HG03460 (cell line): ENCODE data around the gene OLFM1.

Source experiments
- ATAC-seq: cut with Tn5 transposase; IDR thresholded peaks from one replicate; pipeline ENCODE4 v1.9.1; 2021; ENCODE audit not compliant: unreplicated experiment

Gene OLFM1

DNA sequence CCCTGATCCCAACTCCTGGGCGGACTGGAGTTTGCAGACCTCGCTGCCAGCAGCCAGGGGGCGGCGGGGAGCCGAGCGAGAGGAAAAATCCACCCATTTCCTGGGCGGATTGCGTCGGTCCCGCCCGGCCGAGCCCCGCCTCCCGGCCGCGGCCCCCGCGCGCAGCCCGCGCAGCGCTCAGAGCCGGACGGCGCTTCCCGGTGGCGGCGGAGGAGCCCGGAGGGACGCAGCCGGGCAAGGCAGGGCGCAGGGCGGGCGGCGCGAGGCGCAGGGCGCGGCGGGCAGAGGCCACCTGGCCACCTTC is at the start of gene OLFM1:
TSS of gene OLFM1 (plus strand) at position 180 of the 304 bp plus-strand sequence. CDS start 322 bp downstream, outside the sequence.
- ATAC-seq, result no peak

DNA sequence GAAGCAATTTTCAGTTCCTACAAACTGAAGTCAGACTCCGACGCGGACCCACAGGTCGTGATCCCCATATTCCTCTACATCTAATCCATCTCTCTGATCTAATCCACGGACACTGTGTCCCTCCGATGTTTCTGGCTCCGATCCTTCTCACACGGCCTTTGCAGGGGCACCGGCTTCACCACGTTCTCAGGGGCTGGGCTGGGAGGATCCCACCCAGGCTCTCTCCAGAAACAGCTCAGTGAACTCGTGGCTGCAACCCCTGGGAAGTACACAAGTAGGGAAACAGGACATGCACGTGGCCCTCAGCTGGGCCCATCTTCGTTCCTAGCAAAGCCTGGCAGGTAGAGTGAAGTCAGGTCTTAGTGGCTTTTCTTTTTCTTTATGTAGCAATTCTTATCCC is 49.1 kb upstream of the OLFM1 start:
- no peak for ATAC-seq

DNA sequence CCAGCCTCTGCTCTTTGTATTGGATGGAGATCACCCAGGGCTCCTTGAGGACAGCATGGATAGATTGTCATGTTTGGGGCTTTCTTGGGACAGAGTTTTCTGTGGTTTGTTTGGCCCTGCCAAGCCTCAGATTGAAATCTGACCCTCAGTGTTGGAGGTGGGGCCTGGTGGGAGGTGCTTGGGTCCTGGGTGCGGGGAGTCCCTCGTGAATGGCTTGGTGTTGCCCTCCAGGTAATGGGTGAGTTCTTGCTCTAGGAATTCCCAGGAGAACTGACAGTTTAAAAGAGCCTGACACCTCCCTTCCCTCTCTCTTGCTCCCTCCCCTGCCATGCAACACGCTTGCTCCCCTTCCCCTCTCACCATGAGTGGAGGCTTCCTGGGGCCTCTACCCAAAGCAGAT is 48.6 kb upstream of the OLFM1 start:
- ATAC-seq, result no peak

DNA sequence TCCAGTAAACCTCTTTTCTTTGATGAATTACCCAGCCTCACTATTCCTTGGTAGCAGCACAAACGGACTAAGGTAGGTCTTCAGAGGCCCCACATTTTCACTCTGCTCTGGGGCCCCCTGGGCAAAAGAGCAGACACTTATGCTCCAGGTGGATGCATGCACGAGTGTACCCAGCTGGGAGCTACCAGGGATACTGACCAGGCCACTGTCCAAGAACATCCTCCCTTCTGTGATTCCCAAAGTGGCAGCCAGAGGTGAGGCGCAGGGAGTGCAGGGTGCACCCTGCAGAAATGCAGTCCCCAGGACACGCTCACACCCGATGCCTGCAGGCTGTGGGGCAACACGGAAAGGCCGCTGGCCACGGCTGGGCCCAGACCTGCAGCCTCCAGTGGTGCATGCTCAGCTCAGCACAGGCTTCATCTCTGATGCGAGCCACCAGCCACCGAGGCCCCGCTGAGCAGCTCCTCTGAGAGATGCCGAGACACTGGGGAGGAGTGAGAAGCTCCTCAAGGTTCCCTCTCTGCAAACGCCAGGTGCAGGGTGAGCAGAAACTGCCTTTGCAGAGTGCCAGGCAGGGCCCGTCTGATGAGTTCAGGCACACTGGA is 48.1 kb upstream of the OLFM1 start:
- ATAC-seq, result no peak

DNA sequence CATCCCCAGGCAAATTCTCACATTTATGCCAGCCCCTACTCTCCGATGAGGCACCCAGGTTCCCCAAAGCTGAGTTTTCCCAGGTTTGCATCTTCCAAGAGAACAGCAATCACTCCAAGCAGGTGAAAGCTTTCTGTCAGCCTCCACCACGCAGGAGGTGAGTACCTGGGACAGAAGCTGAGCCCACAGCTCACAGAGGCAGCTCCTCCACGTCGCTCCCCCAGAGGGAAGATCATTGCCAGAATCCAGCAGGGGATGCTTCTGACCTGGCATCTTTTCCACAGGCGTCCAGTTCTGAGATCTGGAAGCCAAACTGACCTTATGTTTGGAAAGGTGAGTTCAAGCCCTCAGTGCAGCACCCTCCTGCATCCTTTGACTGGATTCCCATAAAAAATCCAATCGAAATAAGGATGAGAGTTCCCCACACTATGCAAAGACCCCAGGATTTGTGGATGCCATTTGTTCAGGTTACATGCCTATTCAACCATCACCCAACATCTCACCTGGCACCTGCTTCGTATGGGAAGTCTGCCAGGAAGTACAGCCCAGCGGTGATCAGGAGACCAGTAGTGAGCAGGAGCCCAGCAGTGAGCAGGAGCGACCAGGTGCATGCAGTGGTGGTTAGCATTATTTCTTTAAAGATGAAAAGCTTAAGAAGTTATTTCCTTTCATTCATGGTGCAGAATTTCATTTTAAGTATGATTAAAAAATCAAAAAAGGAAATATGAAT is 47.4 kb upstream of the OLFM1 start:
- ATAC-seq, result no peak

DNA sequence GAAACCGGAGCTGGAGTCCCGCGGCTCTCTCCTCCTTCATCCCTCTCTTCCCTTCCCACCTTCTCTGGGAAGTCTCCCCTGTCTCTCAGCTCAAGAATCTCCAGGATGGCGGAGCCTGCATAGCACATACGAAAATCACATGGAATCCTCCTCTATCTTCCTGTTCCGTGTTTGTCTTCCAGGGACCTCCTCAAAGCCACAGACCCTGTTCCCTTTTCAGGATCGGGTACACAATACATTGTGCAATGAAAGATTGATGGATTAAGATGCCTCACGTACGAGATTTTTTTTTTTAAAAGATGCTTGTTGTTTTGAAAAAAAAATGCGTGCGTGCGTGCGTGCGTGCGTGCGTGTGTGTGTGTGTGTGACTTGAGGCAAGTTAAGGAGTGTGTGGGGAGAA is 46.6 kb upstream of the OLFM1 start:
- no peak for ATAC-seq

DNA sequence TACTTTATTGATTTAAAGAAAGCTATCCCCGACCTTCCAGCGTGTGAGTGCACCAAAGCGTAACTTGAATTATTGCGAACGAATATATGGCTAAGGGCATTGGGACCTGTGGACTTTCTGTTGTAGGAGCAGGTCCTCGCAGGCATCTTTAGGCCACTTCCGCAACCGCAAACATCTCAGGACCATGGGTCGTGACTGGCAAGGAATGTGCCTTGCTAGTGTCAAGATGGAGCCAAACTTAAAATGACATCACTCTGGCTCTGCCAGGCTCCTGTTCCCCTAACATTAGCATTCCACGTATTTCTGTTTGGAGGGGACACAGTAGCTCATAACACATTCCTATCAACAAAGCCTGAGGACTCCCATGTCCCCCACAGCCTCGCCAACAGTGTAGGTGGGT is 44.1 kb upstream of the OLFM1 start:
- ATAC-seq, result no peak

DNA sequence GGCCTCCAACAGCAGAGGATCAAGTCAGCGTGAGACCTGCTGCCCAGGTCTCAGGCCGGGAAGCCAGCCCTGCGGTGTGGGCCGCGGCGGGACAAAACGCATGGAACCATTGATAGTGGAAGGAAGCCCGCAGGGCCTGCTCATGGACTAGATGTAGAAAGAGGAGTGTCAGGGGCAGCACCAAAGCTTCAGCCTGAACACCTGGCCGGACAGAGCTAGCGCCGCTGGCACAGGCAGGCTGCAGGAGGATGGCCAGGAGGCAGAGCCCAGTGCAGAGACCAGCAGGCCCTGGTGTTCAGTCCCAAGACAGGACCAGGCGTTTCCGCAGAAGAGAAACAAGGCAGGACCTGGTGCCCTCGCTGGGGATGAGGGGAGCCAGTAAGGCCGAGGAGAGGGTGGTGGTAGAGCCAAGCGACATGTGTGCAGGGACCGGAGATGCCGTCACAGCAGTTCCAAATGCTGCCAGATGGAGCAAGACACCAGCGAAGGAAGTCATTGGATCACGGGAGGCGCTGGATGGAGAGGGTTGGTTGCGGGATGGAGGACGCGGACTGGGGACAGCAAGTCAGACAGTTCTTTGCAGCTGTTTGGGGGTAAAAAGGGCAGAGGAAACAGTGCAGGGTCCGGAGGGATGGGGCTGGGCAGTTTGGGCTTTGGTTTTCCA is 42.1 kb upstream of the OLFM1 start:
- no peak for ATAC-seq

DNA sequence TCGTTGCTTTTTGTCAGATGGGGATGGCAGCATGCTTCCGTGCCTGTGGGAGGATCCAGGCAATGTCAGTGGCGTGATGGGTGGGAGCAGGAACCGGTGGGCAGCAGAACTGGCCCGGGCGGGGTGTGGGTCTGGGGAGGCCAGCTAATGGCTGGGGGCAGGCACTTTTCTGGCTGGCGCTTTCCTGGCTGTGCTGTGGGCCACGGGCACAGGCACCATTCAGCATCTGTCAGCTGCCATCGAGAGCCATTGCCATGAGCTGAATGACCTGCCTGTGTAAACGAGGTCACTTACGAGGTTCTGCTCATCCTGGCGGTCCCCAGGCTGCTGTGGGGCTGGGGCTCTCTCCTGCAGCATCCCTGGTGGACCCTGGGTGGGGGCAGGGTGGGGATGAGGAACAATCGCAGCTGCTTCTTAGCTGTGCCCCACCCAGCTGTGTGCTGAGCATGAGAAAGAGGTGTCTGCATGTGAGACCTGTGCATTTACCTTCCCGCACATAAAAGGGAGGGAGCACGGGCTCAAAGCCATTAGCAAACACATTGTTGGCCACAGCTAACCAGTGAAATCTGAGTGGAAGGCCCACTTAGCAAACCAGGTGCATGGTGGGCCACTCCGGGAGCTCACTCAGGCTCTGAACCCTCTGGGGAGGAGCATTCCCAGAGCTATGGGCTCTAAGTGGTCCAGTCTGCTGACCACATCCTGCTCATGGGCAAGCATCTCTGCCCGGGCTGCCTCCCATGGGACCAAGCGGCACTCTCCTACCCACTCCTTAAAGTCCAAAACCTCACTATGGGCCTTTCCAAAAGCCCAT is 41.3 kb upstream of the OLFM1 start:
- ATAC-seq, result no peak

DNA sequence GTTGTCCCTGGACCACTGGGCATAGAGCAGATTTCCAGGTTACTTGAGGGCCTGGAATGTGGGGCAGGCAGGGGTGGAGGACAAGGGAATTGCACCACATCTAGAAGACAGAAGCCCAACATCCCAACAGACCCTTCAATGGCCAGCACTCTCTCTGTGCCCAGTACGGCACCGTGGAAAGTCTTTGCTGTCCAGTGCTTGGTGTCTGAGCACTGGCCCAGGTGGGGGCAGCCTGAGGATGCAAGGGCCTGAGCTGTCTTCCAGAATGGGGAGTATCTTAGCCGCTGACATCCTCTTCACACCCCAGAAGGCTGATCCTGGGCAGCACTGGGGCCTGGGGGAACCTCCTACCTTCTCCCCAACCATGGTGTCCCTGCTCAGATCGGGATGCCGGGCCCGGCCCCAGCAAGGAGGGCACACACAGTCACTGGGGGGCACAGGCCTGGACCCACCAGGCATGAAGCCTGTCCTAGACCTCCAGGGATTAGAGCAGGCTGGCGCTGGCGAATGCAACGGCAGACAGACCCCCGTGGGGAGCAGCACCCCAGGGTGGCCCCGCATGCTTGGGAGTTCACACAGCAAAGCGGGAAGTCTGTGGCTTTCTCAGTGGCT is 40.6 kb upstream of the OLFM1 start:
- no peak for ATAC-seq

DNA sequence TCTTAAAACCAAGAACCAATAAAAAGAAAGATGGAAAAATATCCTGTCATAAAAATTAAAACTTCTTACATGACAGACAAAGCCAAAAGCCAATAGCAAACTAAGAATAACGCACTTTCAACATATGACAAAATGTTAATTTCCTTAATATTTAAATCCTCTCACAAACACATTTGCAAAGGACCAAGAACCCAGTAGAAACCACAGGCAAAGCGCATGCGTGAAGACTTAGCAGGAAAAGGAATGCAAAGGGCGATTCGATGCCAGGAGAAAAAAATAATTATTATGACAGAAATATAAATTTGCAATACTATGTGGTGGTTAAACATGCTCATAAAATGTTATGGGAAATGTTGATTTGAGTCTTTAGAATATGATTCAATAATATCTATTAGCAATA is 39.9 kb upstream of the OLFM1 start:
- no peak for ATAC-seq

DNA sequence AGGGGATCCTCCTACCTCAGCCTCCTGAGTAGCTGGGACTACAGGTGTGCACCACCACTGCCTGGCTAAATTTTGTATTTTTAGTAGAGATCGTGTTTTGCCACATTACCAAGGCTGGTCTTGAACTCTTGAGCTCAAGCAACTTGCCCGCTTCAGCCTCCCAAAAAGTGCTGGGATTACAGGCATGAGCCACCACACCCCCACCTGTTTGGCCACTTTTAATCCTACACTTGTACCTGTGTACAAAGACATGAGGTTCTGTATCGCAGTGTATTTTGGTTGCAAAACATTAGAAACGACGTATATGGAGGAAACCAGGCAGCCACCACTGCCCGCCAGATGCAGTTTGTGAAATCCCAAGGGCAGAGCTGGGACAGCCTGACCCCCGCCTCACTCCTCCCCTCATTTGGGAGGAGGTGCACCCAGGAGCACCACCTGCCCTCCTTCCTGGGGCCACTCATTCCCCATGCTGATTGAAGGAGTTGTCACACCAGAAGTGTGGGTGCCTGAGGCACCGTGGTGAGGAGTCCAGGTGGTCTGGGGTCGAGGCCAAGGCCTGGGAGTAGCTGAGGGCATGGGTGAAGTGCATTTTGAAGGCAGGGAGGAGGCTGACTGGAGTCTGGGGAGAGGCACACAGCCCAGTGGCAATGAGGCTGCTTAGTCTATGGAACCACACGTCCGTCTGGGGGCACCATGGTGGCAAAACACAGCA is 39.3 kb upstream of the OLFM1 start:
- ATAC-seq, result no peak

DNA sequence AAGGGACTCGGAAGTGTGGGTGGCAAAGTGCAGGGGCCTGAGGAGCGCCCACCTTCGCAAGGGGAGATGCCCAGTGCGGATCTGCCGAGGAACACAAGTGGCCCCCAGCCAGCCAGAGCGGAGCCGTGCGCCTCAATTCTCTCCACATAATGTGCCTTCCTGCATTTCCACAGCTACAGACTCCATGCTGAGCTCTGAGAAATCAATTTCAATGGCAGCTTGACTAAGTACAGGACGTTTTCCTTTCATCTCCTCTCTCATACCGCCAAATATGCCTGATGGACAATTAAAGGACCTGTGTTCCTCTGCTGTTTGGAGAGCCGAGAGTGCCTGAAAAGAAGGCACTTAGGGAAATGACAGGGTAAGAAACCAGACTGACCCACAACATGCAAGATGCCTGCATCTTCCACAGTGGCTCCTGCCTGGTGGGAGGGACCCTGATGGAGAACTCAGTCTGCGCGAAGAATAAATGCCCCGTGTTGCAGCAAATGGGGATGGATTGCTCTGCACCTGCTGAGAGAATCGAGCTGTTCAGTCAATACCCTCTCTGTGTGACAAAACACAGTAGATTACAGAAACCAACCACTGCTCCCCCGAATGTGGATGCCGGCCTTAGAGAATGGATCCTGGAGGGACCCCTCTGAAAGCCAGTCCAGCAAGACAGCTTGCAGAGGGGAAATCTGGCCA is 38.6 kb upstream of the OLFM1 start:
- ATAC-seq, result no peak

DNA sequence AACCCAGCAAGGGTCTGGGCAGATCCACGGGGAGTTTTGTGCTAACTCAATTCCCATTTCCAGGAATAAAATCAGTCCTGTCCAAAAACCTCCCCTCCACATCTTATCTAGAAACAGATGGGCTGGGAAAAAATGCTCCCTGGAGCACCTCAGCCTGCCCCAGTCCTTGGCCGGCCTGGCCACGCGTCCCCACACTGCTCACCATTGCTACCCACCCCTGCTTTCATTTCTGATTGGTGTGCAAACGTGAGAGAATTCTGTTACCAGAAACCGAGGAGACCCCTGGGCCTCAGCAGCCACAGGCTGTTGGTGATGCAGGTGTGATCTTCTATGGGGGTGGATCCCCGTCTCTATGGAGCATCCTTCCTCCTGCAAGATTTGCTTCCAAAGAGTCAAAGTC is 38.0 kb upstream of the OLFM1 start:
- ATAC-seq, result no peak

DNA sequence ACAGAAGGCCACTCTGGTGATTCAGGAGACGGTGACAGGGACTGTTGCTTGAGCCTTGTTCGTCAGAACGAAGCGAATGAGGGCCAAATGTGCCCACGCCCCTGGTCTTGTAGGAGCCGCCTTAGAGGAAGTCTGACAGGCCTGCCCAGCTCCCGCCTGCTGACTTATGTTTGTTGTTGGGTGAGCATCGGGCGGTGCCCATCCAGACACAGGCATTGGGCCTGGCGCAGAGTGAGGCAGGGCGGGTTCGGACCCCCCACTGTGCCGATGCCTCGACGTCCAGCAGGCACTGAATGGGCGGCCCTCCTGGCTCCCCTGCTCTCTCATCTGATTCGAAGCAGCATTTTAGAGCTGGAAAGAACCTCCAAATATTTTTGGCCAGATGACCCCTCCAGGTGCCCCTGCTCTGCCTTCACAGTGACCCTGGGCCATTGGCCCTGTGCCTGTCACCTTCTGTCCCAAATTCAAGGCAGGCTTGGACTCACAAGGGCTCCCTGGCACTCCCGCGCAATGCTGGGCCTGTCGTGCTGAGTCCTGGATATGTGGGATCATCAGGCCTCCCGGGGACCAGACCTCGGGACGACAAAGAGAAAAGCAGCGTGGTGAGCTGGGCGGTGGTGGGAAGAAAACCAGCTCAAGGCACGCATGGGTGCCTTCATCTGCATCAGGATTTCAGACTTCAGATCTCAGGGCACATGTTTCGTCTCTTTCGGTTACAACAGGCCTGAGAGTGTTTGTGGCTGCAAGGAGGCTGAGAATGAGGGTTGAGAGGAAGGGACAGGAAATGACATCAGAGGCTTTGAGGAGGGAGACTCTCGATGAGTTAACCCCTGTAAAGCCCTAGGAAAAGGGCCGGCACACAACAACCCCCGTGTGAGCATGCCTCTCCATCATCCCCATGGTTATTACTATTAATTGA is 37.1 kb upstream of the OLFM1 start:
- no peak for ATAC-seq

DNA sequence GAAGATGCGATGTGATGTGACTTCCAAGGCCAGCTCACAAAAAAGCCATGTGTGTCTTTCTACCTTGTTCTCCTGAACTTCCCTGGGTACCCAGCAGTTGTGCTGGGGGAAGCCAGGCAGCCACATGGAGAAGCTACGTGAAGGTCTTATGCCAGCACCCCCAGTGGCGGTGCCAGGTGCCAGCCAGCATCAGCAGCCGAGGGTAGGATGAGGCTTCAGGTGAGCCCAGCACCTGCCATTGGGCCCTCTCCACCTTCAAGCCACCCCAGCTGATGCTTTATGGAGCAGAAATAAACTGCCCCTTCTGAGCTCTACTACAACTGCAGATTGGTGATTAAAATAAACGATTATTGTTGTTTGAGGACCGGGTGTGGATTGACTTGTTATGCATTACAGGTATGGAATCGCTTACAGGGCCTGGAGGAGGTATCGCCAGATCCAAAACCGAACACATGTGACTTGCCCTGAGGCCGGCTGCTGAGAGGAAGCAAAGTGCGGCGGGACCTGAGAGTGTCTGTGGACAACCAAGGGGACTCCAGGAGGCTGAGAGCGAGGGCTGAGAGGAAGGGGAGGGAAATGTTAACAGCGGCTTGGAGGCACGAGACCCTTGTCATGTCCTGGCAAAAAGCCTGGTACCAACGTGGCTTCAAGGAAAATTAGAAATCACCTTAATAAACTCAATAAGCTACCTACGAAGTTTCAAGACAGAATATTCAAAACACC is 36.0 kb upstream of the OLFM1 start:
- ATAC-seq, result no peak

DNA sequence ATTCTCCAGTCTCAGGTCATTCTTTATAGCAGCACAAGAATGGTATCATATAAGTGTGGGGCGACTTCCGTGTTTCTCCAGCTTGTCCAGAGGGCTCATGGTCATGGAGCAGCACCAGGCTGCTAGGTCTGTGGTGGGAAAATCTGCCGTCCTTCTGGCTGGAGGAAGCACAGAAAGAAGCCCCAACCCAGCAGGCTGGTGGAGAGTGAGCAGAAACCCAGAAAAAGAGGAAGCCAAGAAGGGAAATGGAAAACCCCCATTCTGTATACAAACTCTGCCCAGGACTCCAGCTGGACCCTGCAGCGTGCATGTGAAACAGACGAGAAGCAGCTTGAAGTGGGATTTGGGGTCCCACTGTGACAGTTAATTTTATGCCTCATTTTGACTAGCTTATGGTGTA is 34.3 kb upstream of the OLFM1 start:
- ATAC-seq, result no peak

DNA sequence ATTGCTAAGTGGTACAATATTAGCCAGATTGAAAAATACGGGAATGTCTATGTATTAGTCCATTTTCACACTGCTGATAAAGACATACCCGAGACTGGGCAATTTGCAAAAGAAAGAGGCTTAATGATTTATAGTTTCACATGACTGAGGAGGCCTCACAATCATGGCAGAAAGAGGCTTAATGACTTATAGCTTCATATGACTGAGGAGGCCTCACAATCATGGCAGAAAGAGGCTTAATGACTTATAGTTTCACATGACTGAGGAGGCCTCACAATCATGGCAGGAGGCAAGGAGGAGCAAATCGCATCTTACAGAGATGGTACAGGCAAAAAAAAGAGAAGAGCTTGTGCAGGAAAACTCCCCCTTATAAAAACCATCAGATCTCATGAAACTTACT is 32.3 kb upstream of the OLFM1 start:
- ATAC-seq, result no peak
